Ishikawa (cell line): ENCODE data around the gene GPBAR1.

Experiments
- CEBPB ChIP-seq: IDR thresholded peaks from 2 replicates; pipeline ENCODE4 v1.6.1; 2012
- CREB1 ChIP-seq: IDR thresholded peaks from 2 replicates; pipeline ENCODE4 v1.6.1; 2012; ENCODE audit warnings: low read depth
- EGR1 ChIP-seq: IDR thresholded peaks from 2 replicates; pipeline ENCODE4 v1.6.1; 2012
- EP300 ChIP-seq: IDR thresholded peaks from 2 replicates; pipeline ENCODE4 v1.6.1; 2012; ENCODE audit warnings: borderline replicate concordance
- FOXM1 ChIP-seq: IDR thresholded peaks from 2 replicates; pipeline ENCODE4 v1.6.1; 2012; ENCODE audit warnings: low read depth, borderline replicate concordance
- NFIC ChIP-seq: IDR thresholded peaks from 2 replicates; pipeline ENCODE4 v1.6.1; 2012
- RAD21 ChIP-seq: IDR thresholded peaks from 2 replicates; pipeline ENCODE4 v1.6.1; 2012; ENCODE audit warnings: low read depth
- TAF1 ChIP-seq: IDR thresholded peaks from 2 replicates; pipeline ENCODE4 v1.6.1; 2012; ENCODE audit warnings: low read depth, mild to moderate bottlenecking
- TEAD4 ChIP-seq: IDR thresholded peaks from 2 replicates; pipeline ENCODE4 v1.6.1; 2012
- YY1 ChIP-seq: IDR thresholded peaks from 2 replicates; pipeline ENCODE4 v1.6.1; 2012; ENCODE audit warnings: low read depth
- ZBTB7A ChIP-seq: IDR thresholded peaks from 2 replicates; pipeline ENCODE4 v1.6.1; 2012; ENCODE audit warnings: low read depth
- TF ChIP-seq, protein P1 (sequence below): IDR thresholded peaks from 2 replicates; pipeline ENCODE4 v1.6.1; 2012
- TF ChIP-seq, protein P2 (sequence below): IDR thresholded peaks from 2 replicates; pipeline ENCODE4 v1.6.1; 2012; ENCODE audit warnings: low read depth, mild to moderate bottlenecking
- TF ChIP-seq, protein P3 (sequence below): IDR thresholded peaks from 2 replicates; pipeline ENCODE4 v1.6.1; 2012

DNA sequence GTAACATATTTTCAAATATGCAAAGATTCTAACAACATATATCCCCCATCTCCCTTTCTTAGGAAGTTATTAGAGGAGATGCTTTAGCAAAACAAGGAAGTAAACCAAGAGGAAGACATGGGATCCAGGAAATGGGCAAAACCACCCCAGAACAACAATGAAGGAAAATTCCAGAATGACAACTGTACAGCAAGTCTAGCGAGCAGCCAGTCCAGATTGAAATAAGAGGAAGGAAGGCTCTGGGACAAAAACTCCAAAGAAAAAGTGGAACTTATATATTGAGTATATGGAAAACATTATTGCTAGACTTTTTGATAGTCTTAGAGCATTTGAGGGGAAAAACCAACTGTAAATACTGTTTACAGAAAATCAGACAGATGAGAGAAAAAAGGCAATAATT lies 46.7 kb upstream of the GPBAR1 start:
- TF ChIP-seq ZBTB7A (no peak), YY1 (no peak), EGR1 (no peak), RAD21 (no peak), CREB1 (no peak), FOXM1 (no peak), TAF1 (no peak), CEBPB (no peak), EP300 (no peak), NFIC (no peak), TEAD4 (no peak)
- TF ChIP-seq, protein P1, sequence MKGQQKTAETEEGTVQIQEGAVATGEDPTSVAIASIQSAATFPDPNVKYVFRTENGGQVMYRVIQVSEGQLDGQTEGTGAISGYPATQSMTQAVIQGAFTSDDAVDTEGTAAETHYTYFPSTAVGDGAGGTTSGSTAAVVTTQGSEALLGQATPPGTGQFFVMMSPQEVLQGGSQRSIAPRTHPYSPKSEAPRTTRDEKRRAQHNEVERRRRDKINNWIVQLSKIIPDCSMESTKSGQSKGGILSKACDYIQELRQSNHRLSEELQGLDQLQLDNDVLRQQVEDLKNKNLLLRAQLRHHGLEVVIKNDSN: no peak
- TF ChIP-seq, protein P2, sequence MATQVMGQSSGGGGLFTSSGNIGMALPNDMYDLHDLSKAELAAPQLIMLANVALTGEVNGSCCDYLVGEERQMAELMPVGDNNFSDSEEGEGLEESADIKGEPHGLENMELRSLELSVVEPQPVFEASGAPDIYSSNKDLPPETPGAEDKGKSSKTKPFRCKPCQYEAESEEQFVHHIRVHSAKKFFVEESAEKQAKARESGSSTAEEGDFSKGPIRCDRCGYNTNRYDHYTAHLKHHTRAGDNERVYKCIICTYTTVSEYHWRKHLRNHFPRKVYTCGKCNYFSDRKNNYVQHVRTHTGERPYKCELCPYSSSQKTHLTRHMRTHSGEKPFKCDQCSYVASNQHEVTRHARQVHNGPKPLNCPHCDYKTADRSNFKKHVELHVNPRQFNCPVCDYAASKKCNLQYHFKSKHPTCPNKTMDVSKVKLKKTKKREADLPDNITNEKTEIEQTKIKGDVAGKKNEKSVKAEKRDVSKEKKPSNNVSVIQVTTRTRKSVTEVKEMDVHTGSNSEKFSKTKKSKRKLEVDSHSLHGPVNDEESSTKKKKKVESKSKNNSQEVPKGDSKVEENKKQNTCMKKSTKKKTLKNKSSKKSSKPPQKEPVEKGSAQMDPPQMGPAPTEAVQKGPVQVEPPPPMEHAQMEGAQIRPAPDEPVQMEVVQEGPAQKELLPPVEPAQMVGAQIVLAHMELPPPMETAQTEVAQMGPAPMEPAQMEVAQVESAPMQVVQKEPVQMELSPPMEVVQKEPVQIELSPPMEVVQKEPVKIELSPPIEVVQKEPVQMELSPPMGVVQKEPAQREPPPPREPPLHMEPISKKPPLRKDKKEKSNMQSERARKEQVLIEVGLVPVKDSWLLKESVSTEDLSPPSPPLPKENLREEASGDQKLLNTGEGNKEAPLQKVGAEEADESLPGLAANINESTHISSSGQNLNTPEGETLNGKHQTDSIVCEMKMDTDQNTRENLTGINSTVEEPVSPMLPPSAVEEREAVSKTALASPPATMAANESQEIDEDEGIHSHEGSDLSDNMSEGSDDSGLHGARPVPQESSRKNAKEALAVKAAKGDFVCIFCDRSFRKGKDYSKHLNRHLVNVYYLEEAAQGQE: no peak
- TF ChIP-seq, protein P3, sequence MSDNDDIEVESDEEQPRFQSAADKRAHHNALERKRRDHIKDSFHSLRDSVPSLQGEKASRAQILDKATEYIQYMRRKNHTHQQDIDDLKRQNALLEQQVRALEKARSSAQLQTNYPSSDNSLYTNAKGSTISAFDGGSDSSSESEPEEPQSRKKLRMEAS: no peak
